NT2/D1 (cell line): Measurements from ENCODE around the gene PTPN12.

Source experiments
- YY1 ChIP-seq: IDR thresholded peaks from 2 replicates; pipeline ENCODE4 v1.6.1; 2011; ENCODE audit not compliant: insufficient read length, insufficient read depth
- ZNF274 ChIP-seq: IDR thresholded peaks from 2 replicates; pipeline ENCODE4 v1.6.1; 2011; ENCODE audit warnings: mild to moderate bottlenecking, low read depth, low read length

GRCh38 chr7:77653572-77653971 lies 116.5 kb downstream of the PTPN12 start:
- no peak for TF ChIP-seq ZNF274
- TF ChIP-seq YY1, result no peak
